ENCODE data around the gene CKMT2. TPM values are rescaled to one million over a fixed set of nuclear protein-coding genes. Genes with fewer than 3 reads are reported as not detected.

CKMT2 gene
- total and polyA plus RNA-seq, 2 of the 8 experiments (the other 6 are each of a cell fraction or from before 2014, with no cell fraction given), result 2.4 to 5.0 TPM

DNA sequence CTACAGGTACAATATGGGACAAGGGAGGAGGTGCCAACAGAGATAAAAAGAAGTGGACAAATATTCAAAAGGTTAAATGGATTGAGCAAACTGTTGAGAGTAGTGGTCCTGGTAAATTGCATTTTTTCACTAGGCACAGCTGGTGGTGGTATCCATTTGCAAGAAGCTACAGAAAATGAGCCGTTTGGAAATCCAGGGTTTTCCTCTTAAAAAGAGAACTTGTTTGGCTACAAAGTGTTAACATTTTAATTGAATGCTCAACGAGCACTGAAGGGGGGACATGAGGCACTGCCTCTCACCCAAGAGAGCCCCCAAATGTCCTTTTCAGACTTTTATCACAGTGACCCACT, 67.8 kb downstream of the CKMT2 start:
- FAIRE-seq, result no peak
- no peaks in the 10 kb centered on the region for H3K27me3 ChIP-seq (replicated peaks in 1 of 4; ENCODE audit: control insufficient read depth in 3 of 4, extremely low read depth in 1 of 4, insufficient read depth in 3 of 4, low read length in 3 of 4)
- TF ChIP-seq EZH2 (IDR thresholded peaks at IDR 0.05; ENCODE audit: low read depth, low read length, severe bottlenecking) (no peak), SIX5 (IDR thresholded peaks at IDR 0.05; ENCODE audit: low read depth, low read length) (no peak), FOSL1 (IDR thresholded peaks at IDR 0.05; ENCODE audit: insufficient read depth, low read depth, low read length) (no peak), HDAC6 (IDR thresholded peaks at IDR 0.05; ENCODE audit: low read depth, low read length) (no peak), EP300 (IDR thresholded peaks at IDR 0.05; ENCODE audit: borderline replicate concordance in 1 of 2, low read depth in 2 of 2, low read length in 2 of 2) (no peak)
- TF ChIP-seq, protein P1, sequence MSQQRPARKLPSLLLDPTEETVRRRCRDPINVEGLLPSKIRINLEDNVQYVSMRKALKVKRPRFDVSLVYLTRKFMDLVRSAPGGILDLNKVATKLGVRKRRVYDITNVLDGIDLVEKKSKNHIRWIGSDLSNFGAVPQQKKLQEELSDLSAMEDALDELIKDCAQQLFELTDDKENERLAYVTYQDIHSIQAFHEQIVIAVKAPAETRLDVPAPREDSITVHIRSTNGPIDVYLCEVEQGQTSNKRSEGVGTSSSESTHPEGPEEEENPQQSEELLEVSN (IDR thresholded peaks at IDR 0.05), result no peak

More for the DNA sequence above, 67.8 kb downstream of the CKMT2 start:
- Histone ChIP-seq H3K27ac (ENCODE audit: low read depth, low read length) (peak overlapping the region; percentile 83), H2BK12ac (ENCODE audit: low read depth, low read length) (peak overlapping the region; percentile 30; the same call in 1 of the 2 replicates), H3K9me3 (ENCODE audit: insufficient read depth in 2 of 2, low read depth in 1 of 2, low read length in 1 of 2) (no peaks in the 10 kb centered on the region), H2AFZ (ENCODE audit: low read length) (peak overlapping the region; percentile 95), H3K4ac (replicated peaks; ENCODE audit: insufficient read length, low read depth, low read length) (no peak overlapping the region), H2BK5ac (ENCODE audit: low read depth, low read length) (peak overlapping the region; percentile 96; the same call in 1 of the 2 replicates), H3K56ac (replicated peaks; ENCODE audit: insufficient read length, low read depth, low read length) (peak overlapping the region; percentile 62), H2BK15ac (ENCODE audit: low read length) (no peak overlapping the region), H4K8ac (ENCODE audit: extremely low read depth, insufficient read depth, low read length) (peak overlapping the region; percentile 93; the same call in 1 of the 2 replicates), H3K79me1 (ENCODE audit: low read depth, low read length) (0 out of 2 replicates have a peak, but pooled peaks cover 3% of the 10 kb centered on the region), H3K36me3 (ENCODE audit: control insufficient read depth in 2 of 4, insufficient read depth in 4 of 4, low read length in 3 of 4) (peaks cover 0 to 4% (median 0%) of the 10 kb centered on the region in 4 experiments; a peak in 1 of 8 replicates), H3K18ac (ENCODE audit: extremely low read depth, low read length) (no peak overlapping the region), H3K14ac (ENCODE audit: insufficient read length) (no peak overlapping the region), H2BK120ac (replicated peaks; ENCODE audit: low read depth, low read length) (no peak overlapping the region), H3K4me1 (replicated peaks in 1 of 4; ENCODE audit: control insufficient read depth in 3 of 4, insufficient read depth in 4 of 4, low read length in 3 of 4) (peaks cover 0 to 8% (median 5%) of the 10 kb centered on the region in 4 experiments; a peak in 3 of 7 replicates), H3K23me2 (ENCODE audit: low read depth, low read length) (peaks cover 3% of the 10 kb centered on the region; the same call in 1 of the 2 replicates), H3K79me2 (ENCODE audit: control insufficient read depth in 1 of 2, insufficient read depth in 2 of 2, low read length in 2 of 2) (peaks cover 4 to 47% of the 10 kb centered on the region in 2 experiments; a peak in 3 of 4 replicates), H2BK20ac (ENCODE audit: low read length) (no peak overlapping the region), H3K4me3 (ENCODE audit: extremely low read depth in 1 of 4, insufficient read depth in 2 of 4, low read depth in 3 of 4, low read length in 4 of 4) (peak overlapping the region; percentile 83 to 95 (median 92)), H3K4me2 (ENCODE audit: insufficient read depth in 1 of 2, low read depth in 2 of 2, low read length in 2 of 2) (peak overlapping the region; percentile 81 to 86), H3K9ac (replicated peaks in 1 of 4; ENCODE audit: extremely low read depth in 1 of 4, low read depth in 3 of 4, low read length in 3 of 4) (peak overlapping the region; percentile 59 to 96 (median 94)), H3K23ac (ENCODE audit: insufficient read length) (no peak overlapping the region), H4K5ac (ENCODE audit: insufficient read length, low read depth, low read length) (no peak overlapping the region), H4K20me1 (replicated peaks in 1 of 2; ENCODE audit: control insufficient read depth in 1 of 2, insufficient read depth in 2 of 2, low read length in 2 of 2) (no peaks in the 10 kb centered on the region), H4K91ac (replicated peaks; ENCODE audit: insufficient read length, low read length) (no peak overlapping the region), H2AK5ac (ENCODE audit: low read depth, low read length) (no peak overlapping the region)
- DNase-seq (ENCODE audit: low read depth in 1 of 2, low spot score in 2 of 2), result no peak
- CTCF ChIA-PET (ENCODE audit: partially characterized antibody), result interaction anchor here (0.8 to 3.9 kb wide), 8 partner anchors 10 to 110 kb away, joined by 3 to 19 read pairs (median 7); partner anchors contain the start of gene CKMT2
- WGBS, 2 experiments (ENCODE audit: extremely low coverage in 1 of 2, insufficient coverage in 1 of 2, insufficient read length in 1 of 2, insufficient replicate concordance in 2 of 2, low coverage in 1 of 2, low lambda C conversion rate in 2 of 2, missing lambda C conversion rate in 1 of 2), result 7% methylated on average over 2 of the region's 2 CpGs; no CpG with 5 or more reads in 1 of the 2 experiments
- POLR2A ChIA-PET (ENCODE audit: partially characterized antibody), result interaction anchor here (1.6 to 3.7 kb wide), 4 partner anchors 13 to 93 kb away, joined by 6 to 33 read pairs (median 12); partner anchors contain the start of genes ACOT12 and CKMT2

Data from H1 (cell line).